ENCODE data around the gene SIGLEC1. TPM values are rescaled to one million over a fixed set of nuclear protein-coding genes. Genes with fewer than 3 reads are reported as not detected.

The SIGLEC1 gene
- total and polyA plus RNA-seq, 2 donors (not counting 1 experiment from before 2014, with no cell fraction given) = not detected

DNA sequence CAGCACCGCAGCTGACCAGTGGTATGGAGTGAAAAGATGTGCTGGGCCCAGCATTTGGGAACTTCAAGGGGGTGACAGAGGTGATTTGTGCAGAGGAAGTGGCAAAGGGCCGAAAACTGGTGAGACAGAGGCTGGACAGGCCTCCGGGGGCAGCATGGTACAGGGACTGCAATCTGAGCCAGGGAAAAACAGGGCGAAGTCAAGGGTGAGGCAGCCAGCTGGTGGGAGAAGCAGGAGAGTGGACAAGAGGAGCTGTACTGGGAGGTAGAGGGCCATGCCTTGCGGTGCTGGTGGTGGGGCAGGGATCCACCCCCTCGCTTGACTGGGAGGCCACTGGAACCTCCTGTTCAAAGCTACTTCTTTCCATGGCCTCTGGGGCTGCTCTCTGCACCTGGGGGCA is 41.9 kb downstream of the SIGLEC1 start:
- TF ChIP-seq EZH2 (IDR thresholded peaks at IDR 0.05; ENCODE audit: low read length, missing control alignments) = no peak
- TF ChIP-seq, protein P1, sequence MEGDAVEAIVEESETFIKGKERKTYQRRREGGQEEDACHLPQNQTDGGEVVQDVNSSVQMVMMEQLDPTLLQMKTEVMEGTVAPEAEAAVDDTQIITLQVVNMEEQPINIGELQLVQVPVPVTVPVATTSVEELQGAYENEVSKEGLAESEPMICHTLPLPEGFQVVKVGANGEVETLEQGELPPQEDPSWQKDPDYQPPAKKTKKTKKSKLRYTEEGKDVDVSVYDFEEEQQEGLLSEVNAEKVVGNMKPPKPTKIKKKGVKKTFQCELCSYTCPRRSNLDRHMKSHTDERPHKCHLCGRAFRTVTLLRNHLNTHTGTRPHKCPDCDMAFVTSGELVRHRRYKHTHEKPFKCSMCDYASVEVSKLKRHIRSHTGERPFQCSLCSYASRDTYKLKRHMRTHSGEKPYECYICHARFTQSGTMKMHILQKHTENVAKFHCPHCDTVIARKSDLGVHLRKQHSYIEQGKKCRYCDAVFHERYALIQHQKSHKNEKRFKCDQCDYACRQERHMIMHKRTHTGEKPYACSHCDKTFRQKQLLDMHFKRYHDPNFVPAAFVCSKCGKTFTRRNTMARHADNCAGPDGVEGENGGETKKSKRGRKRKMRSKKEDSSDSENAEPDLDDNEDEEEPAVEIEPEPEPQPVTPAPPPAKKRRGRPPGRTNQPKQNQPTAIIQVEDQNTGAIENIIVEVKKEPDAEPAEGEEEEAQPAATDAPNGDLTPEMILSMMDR (conservative IDR thresholded peaks at IDR 0.05 in 1 of 2, IDR thresholded peaks at IDR 0.05 in 1 of 2; ENCODE audit: low read depth in 1 of 2, low read length in 2 of 2) = peak in 1 of 2 donors; percentile 14
- no peak for DNase-seq (ENCODE audit: low read depth in 2 of 2)
- Histone ChIP-seq H3K27me3 (ENCODE audit: control insufficient read depth, insufficient read depth, low read length) (no peaks in the 10 kb centered on the region), H3K79me2 (ENCODE audit: control insufficient read depth, insufficient read depth, low read length) (no peaks in the 10 kb centered on the region), H3K4me3 (replicated peaks in 1 of 4; ENCODE audit: control extremely low read depth in 1 of 4, insufficient read depth in 1 of 4, low read depth in 3 of 4, low read length in 4 of 4) (no peak overlapping the region), H3K36me3 (ENCODE audit: control insufficient read depth, insufficient read depth, low read length) (peaks cover 20% of the 10 kb centered on the region), H3K9ac (ENCODE audit: insufficient read depth, low read length) (no peak overlapping the region), H3K27ac (ENCODE audit: insufficient read depth, low read length) (no peak overlapping the region), H2AFZ (ENCODE audit: low read length) (no peak overlapping the region), H3K9me3 (ENCODE audit: control insufficient read depth, insufficient read depth, low read depth, low read length) (no peaks in the 10 kb centered on the region), H4K20me1 (ENCODE audit: control insufficient read depth, extremely low read depth, insufficient read depth, low read length) (no peaks in the 10 kb centered on the region), H3K4me1 (ENCODE audit: control insufficient read depth, extremely low read depth, insufficient read depth, low read length) (no peaks in the 10 kb centered on the region), H3K4me2 (ENCODE audit: extremely low read depth, insufficient read depth, low read length) (no peak overlapping the region)

DNA sequence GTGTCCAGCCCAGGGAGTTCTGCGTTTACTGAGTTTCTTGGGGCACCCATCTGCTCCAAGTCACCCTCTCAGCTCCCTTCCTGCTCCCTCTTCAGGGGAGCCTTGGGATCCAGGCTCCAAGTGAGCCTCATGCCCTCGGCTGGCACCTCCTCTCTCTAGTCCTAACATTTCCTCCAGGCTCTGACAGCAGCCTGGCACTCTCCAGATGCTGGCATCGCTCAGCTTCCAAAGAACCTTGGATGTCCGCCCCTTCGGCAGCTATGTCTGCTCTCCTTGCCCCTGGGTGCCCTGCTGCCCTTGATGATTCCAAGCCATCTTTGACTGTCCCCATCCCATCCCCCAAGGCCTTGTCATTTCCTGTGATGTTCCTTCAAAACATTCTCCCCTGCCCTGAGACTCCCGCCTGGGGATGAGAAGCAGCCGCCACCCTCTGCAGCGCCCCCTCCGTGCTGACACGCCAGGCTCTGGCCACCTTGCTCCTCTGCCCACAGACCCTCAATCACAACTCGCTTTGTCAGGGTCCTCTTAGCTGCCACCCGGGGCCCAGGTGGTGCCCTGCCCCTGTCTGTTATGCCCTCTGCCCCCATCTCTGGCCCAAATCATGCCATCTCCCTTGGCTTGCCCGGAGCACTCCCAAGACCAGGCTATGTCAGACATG is 42.6 kb downstream of the SIGLEC1 start:
- Histone ChIP-seq H2AFZ (ENCODE audit: low read length) (no peak overlapping the region), H3K4me2 (ENCODE audit: extremely low read depth, insufficient read depth, low read length) (no peak overlapping the region), H3K79me2 (ENCODE audit: control insufficient read depth, insufficient read depth, low read length) (no peaks in the 10 kb centered on the region), H3K9me3 (ENCODE audit: control insufficient read depth, insufficient read depth, low read depth, low read length) (no peaks in the 10 kb centered on the region), H3K27me3 (ENCODE audit: control insufficient read depth, insufficient read depth, low read length) (no peaks in the 10 kb centered on the region), H4K20me1 (ENCODE audit: control insufficient read depth, extremely low read depth, insufficient read depth, low read length) (no peaks in the 10 kb centered on the region), H3K4me1 (ENCODE audit: control insufficient read depth, extremely low read depth, insufficient read depth, low read length) (no peaks in the 10 kb centered on the region), H3K36me3 (ENCODE audit: control insufficient read depth, insufficient read depth, low read length) (peaks cover 16% of the 10 kb centered on the region), H3K9ac (ENCODE audit: insufficient read depth, low read length) (no peak overlapping the region), H3K27ac (ENCODE audit: insufficient read depth, low read length) (no peak overlapping the region), H3K4me3 (replicated peaks in 1 of 4; ENCODE audit: control extremely low read depth in 1 of 4, insufficient read depth in 1 of 4, low read depth in 3 of 4, low read length in 4 of 4) (no peak overlapping the region)
- DNase-seq (ENCODE audit: low read depth in 2 of 2) = no peak
- TF ChIP-seq EZH2 (IDR thresholded peaks at IDR 0.05; ENCODE audit: low read length, missing control alignments) = no peak
- TF ChIP-seq, protein P1 (conservative IDR thresholded peaks at IDR 0.05 in 1 of 2, IDR thresholded peaks at IDR 0.05 in 1 of 2; ENCODE audit: low read depth in 1 of 2, low read length in 2 of 2) = no peak

DNA sequence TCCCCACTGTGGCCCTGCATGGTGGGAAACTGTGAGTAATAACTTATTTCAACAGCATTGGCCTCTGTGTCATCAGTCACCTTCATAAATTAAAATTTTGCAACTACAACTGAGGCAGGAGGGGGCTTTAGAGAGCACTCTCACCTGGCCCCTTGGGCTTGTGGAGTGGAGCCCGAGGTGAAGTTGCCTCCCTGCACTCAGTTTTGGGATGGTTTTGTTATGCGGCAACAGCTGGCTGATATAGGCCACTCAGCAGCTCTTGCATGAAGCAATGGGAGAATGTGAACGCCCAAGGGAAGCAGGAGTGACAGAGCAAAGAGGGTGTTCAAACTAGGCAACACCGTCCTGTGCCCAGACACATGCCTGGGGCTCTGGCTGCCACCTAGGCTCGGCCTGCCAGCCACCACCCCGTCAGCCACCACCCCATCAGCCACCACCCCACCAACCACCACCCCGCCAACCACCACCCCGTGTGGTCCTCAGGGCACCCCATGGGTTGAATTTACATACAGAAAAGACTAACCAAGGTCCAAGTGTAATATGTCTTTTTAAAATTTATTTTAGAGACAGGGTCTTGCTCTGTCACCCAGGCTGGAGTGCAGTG is 44.9 kb downstream of the SIGLEC1 start:
- Histone ChIP-seq H3K27me3 (ENCODE audit: control insufficient read depth, insufficient read depth, low read length) (peaks cover 7% of the 10 kb centered on the region), H4K20me1 (ENCODE audit: control insufficient read depth, extremely low read depth, insufficient read depth, low read length) (no peaks in the 10 kb centered on the region), H3K27ac (ENCODE audit: insufficient read depth, low read length) (no peak overlapping the region), H3K4me2 (ENCODE audit: extremely low read depth, insufficient read depth, low read length) (no peak overlapping the region), H3K4me1 (ENCODE audit: control insufficient read depth, extremely low read depth, insufficient read depth, low read length) (no peaks in the 10 kb centered on the region), H3K9ac (ENCODE audit: insufficient read depth, low read length) (no peak overlapping the region), H2AFZ (ENCODE audit: low read length) (no peak overlapping the region), H3K79me2 (ENCODE audit: control insufficient read depth, insufficient read depth, low read length) (no peaks in the 10 kb centered on the region), H3K4me3 (replicated peaks in 1 of 4; ENCODE audit: control extremely low read depth in 1 of 4, insufficient read depth in 1 of 4, low read depth in 3 of 4, low read length in 4 of 4) (no peak overlapping the region), H3K36me3 (ENCODE audit: control insufficient read depth, insufficient read depth, low read length) (peaks cover 12% of the 10 kb centered on the region), H3K9me3 (ENCODE audit: control insufficient read depth, insufficient read depth, low read depth, low read length) (no peaks in the 10 kb centered on the region)
- DNase-seq (ENCODE audit: low read depth in 2 of 2) = no peak
- TF ChIP-seq, protein P1 (conservative IDR thresholded peaks at IDR 0.05 in 1 of 2, IDR thresholded peaks at IDR 0.05 in 1 of 2; ENCODE audit: low read depth in 1 of 2, low read length in 2 of 2) = no peak
- no peak for TF ChIP-seq EZH2 (IDR thresholded peaks at IDR 0.05; ENCODE audit: low read length, missing control alignments)

All from fibroblast of lung (primary cell).